GM19395 (cell line): ENCODE data around the gene SCIN.

Experiments
- ATAC-seq: cut with Tn5 transposase; IDR thresholded peaks from one replicate; pipeline ENCODE4 v1.9.1; 2021; ENCODE audit warnings: mild to moderate bottlenecking, moderate library complexity; ENCODE audit not compliant: unreplicated experiment

SCIN gene

DNA sequence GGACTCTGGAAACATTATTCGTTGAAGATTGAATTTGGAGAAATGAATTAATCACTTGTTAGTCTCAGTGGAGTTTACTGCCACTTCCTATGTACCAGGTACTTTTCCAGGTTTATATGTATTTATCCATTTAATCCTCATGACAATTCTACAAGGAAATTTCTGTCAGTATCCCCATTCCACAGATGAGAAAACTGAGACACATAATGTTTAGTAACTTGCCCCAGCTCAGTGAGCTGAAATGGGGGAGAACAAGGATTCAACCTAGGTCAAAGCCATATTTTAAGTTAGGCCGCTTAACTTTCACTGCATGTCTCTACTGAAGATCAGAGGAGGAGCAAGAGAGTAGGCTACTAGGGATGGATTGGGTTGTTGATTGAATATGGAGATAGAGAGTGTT lies 4.6 kb upstream of the SCIN start:
- ATAC-seq = no peak

DNA sequence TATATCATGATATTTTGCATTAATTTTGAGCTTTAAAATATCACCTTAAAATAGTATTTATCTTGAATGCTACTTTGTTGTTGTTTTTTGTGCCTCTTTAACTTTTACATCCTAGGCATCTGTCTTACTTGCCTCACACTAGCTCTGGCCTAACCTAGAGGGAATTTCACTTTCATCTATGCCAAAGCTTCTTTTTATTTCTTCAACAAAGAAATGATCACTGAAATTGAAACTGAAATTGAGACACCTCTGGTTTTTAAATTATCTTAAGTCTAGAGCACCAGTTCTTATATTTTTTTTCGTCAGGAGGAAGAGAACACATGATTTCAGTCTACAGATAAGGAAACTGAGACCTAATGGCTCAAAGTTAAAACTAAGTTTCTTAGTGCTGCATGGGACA lies 3.5 kb upstream of the SCIN start:
- ATAC-seq = peak; percentile 89

DNA sequence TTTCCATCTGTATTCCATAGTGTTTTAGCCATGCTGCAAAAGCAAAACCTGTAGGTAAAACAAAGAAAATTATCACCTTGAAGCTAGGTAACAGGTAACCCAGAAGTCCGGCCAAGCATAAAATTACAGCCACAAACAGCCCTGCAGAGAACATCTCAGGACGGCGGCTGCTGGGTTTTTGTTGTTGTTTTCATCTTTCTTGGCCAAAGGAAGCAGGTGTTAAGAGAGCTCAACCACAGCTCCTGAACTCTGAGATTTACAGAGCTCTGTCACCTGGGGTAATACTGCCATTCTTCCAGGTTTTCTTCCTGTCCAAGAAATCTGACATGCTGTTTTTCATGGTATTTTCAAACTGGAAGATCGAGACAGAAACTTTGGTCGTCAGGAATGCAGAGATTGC lies 847 bp upstream of the SCIN start:
- ATAC-seq = peak; percentile 39

DNA sequence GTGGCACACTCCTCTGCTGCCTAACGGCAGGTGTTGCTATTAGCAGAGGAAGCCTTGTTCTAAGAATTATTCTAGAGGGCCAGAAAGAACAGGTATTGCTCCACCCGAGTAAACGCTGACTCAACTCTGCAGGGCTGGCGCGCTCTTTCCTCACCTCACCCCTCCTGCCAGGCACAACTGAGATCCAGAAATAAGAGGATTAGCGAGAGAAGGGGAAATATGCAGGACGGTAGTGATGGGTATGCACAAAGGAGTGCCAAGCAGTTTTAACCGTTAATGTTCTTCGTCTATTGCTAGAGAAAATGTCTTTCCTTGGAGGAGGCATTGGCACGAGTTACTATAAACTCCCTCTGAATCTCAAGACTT lies 369 bp upstream of the SCIN start:
- peak; percentile 23 for ATAC-seq

GRCh38 chr7:12571691-12572090 lies 1.2 kb downstream of the SCIN start:
- no peak for ATAC-seq

DNA sequence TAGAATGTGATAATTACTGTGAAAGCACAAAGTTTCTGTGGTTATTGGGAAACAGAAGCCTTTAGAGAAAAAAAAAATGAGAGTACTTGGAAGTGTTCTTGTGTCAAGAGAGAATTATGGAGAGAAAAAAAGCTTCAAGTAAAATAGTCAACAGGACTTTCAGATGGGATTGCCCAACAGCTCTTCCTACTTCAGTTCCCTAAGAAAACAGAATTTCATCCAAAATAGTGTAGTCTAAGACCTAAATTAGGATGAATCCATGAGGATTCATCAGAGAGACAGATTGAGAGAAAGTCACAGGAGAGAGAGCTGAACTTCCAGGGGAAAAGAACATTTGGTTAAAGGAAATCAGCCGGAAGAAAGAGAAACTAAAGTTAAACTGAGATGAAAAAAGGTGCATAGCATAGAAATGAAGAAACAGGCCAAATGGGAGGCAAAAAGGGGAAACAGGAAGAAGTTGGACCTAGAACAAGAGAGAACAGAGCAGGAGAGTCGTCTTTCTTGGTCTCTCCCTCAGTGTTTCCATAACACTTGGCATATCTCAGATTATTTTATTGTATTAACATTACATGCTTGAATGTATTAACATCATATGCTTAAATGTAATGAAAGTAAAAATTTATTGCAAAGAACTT lies 2.5 kb downstream of the SCIN start:
- no peak for ATAC-seq

GRCh38 chr7:12573885-12574284 lies 3.4 kb downstream of the SCIN start:
- no peak for ATAC-seq

GRCh38 chr7:12578930-12579640 lies 8.6 kb downstream of the SCIN start:
- ATAC-seq = peak; percentile 69

GRCh38 chr7:12581897-12582296 lies 11.4 kb downstream of the SCIN start:
- no peak for ATAC-seq

GRCh38 chr7:12582362-12582761 lies 11.8 kb downstream of the SCIN start:
- no peak for ATAC-seq

DNA sequence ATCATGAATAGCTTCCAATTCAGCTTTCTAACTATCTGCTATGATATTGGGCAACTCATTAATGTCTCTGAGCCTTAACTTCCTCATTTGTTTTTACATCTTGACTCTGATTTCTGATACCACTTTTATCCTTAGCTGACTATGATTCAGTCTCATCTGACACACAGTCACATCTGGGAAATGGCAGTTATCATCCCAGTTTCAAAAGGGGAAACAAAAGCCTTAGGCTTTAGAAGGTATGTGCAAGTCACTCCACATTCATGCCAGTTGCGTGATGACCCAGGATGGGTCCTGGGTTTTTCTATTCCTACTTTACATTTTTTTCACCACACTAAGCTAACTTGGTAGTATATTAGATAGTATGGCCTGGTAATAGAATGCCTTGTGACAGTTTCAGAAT lies 12.7 kb downstream of the SCIN start:
- ATAC-seq = no peak

DNA sequence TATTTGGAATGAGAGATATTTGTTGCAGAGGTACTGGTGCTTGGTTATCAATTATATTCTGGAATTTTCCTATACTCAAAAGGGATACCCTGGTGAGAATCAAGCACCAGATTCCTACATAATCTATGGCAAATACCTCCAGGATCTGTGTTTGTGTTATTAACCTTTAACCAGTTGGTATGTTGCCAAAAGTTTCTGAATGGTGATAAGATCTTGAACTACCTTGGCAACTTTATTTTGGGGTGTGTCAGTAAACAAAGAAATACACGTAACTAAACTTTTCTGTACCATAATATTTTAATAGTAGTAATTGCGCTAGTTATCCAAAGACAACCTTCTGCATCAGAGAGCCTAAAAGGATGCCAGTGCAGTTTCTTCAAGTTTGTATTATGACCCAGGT lies 13.4 kb downstream of the SCIN start:
- no peak for ATAC-seq

DNA sequence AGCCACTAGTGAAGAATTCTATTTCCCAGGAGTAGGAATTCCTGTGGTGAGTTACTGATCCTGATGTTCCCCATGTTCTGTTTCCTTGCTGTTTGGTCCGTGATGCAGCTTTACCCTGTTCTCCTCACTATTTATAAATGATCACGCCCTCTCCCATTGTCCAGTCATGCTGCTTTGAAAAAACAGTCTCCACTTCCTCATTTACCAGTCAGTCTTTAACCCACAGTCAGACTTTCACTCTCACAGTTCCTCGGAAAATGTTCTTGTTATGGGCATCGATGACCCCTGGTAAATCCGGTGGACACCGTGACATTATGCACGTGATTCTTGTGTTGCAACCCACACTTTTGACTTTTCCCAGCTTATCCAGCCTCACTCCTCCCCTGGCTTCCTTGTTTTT lies 14.4 kb downstream of the SCIN start:
- peak; percentile 99 for ATAC-seq

GRCh38 chr7:12586271-12586670 lies 15.8 kb downstream of the SCIN start:
- no peak for ATAC-seq

GRCh38 chr7:12588259-12588904 lies 17.9 kb downstream of the SCIN start:
- no peak for ATAC-seq

DNA sequence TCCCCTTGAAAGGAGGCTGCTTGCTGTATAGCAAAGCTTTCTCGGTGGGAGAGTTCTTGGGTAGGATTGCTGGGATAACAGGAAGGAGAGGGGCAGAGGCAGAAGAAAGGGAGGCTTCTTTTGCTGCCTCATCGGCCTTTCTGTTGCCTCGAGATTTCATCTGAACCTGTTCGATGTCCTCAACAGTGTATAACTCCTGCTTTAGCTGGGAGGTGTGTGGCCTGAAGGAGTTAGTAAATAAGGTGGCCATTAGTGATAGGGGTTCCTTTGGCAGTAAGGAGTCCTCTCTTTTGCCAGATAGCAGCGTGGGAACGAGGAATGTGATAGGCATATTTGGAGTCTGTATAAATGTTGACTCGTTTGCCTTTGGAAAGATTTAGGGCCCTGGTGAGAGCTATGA lies 20.0 kb downstream of the SCIN start:
- ATAC-seq = no peak

- ATAC-seq = no peak
Measured at GRCh38 chr7:12594122-12594897, 23.8 kb downstream of the SCIN start.

GRCh38 chr7:12595148-12595547 lies 24.6 kb downstream of the SCIN start:
- no peak for ATAC-seq

GRCh38 chr7:12596225-12596790 lies 25.8 kb downstream of the SCIN start:
- no peak for ATAC-seq

DNA sequence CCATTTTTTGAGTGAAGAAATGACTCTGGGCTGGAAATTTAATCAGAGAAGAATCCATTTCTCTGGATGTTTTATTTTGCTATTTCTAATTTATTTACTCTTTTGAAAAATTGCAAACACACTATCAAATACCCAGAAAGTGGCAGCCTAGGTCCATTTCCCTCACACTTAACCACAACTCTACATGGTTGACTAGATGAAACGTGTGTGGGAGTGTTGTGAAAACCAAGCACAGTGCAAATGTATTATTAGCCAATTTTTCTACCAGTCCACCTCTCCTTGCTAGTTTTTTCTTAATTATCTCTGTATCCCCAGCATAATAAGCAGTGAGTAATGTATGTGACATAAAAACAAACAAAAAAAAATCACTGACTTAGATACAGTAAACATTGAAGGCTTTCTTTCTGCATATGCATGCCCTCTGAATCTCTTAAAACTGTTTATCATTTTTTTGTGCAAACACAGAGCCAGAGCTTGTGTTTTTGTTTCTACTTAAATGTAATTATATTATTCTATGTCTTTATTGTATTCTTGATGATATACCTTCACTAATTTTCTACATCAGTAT lies 30.9 kb downstream of the SCIN start:
- peak; percentile 94 for ATAC-seq

GRCh38 chr7:12607134-12607533 lies 36.6 kb downstream of the SCIN start:
- ATAC-seq = peak; percentile 56
